NCI-H2081 (cell line): ENCODE measurements around the gene KLRC2.
"Not testable (repeated sequence)": the region's sequence is repeated elsewhere in the genome, so short reads cannot be mapped to it uniquely, and the experiment has no call there.

Experiments used
- DNase-seq, 2 experiments: peaks; one replicate each; lab custom pipeline; 2025; lab: John Stamatoyannopoulos, UW

KLRC2 gene

DNA sequence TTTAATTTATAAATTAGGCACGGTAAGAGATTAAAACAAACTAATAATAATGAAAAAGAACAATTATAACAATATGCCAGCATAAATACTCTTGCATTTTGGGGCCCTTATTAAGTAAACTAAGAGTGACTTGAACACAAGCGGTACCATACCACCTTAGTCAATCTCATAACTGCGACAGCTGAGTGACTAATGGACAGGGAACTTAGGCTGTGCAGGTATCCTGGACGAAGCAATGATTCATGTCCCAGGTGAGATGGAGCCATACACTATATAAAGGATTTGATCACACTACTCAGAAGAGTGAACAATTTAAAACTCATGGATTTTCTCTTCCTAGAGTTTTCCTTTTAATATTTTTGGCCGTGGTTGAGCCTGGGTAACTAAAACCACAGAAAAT, 30.5 kb downstream of the KLRC2 start:
- DNase-seq = no peak

DNA sequence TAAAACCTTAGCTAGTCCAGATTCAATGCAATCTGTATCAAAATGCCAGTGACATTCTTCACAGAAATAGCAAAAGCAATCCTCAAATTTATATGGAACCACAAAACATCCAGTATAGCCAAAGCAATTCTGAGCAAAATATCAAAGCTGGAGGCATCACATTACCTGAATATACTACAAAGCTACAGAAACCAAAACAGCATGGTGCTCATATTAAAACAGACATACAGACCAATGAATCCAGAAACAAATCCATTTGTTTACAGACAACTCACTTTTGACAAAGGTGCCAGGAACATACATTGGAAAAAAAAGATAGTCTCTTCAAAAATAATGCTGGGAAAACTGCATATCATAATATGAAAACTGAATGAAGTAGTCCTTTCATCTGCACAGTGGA, 31.0 kb downstream of the KLRC2 start:
- DNase-seq = no peak

DNA sequence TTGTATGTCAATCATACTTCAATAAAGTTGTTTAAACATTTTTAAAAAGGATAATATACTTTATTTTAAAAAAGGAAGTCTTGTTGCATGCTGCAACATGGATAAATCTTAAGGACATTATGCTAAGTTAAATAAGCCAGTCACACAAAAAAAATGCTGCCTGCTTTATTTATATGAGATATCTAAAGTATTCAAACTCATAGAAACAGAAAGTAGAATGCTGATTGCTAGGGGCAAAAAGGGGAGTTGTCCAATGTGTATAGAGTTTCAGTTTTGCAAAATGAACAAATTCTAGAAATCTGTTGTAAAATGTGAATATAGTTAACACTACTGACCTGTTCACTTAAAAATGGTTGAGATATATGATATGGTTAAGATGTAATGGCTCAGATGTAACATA, 35.0 kb downstream of the KLRC2 start:
- no peak for DNase-seq

DNA sequence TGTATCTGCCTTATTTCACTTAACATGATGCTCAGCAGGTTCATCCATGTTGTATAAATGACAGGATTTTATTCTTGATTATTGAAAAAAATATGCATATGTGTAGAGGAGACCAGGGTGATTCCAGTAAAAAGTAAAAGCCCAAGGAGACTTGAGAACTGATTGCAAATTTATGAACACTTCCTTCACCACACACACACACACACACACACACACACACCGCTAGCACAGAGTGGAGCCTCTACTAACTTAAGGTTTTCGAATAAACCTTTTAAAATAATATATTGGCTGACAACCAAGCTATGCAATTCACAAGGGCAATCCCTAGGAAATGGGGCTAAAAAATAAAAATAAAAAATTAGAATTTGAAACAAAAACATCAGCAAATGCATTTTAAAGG, 37.6 kb downstream of the KLRC2 start:
- DNase-seq = no peak

DNA sequence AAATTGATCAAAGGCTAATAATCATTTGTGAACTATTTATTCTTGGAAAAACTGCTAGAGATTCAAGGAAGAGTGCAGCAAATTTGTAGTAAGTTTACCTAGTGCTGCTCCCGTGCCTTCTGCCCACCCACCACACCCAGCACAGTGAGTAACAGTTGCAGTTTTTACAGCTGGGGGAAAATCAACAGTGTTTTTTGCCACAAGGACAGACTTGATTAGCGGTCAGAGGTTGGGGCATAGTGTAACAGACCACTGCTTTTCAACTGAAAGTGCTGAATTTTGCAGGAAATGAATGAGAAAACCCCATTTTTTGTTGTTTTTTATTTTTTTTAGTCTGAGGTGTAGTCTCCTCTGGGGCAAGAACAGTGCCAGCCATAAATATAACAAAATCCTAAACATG, 38.5 kb downstream of the KLRC2 start:
- no peak for DNase-seq

DNA sequence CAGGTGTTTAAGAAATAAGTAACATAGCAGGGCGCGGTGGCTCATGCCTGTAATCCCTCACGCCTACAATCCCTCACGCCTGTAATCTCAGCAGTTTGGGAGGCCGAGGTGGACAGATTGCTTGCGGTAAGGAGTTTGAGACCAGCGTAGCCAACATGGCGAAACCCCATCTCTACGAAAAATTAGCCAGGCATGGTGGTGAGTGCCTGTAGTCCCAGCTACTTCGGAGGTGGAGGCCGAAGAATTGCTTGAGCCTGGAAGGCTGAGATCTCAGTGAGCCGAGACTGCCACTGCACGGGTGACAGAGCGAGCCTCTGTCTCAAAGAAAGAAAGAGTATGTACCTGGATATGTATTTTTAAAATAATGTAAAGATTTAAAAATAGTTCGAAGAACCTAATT, 39.6 kb downstream of the KLRC2 start:
- DNase-seq = not testable (repeated sequence)

DNA sequence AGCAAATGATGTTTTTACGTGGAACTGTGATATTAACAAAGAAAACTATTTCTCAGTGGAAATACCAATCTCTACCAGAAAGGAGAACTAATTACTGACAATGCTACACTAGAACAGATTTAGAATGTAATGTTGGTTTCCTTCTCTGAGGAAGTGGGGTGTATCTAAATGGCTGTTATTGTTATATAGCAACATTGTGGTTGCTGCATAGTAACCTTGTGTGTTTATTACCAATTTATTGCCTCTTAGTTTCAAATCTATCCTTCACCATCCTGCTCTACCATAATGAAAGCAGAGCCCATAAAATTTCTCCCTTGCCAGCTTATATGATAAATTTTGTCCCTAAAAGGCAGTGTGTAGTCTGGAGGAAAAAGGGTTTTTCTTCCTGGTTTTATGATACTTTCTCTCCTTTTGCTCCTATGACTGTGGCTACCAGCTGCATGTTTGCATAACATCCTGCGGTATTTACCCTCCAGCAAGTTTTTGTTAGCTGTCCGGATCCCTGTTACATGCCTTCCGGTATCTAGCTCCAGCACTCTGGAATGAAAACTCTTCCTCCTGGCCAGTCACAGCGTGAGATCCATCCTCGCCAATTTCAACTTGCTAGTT, 40.3 kb downstream of the KLRC2 start:
- DNase-seq = peak; percentile 76 to 84

DNA sequence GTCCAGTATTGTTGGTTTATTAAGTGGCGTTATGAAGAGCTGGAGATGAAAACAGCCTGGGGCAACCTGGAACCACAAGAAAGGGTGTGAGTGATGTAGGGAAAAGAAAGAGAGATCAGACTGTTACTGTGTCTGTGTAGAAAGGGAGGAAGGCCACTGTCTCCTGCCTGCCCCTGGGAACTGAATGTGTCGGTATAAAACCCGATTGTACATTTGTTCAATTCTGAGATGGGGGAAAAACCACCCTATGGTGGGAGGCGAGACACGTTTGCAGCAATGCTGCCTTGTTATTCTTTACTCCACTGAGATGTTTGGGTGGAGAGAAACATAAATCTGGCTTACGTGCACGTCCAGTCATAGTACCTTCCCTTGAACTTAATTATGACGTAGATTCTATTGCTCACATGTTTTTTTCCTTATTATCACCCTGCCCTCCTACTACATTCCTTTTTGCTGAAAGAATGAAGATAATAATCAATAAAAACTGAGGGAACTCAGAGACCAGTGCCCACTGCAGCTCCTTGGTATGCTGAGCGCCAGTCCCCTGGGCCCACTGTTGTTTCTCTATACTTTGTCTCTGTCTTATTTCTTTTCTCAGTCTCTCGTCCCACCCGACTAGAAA, 41.2 kb downstream of the KLRC2 start:
- DNase-seq = not testable (repeated sequence)

DNA sequence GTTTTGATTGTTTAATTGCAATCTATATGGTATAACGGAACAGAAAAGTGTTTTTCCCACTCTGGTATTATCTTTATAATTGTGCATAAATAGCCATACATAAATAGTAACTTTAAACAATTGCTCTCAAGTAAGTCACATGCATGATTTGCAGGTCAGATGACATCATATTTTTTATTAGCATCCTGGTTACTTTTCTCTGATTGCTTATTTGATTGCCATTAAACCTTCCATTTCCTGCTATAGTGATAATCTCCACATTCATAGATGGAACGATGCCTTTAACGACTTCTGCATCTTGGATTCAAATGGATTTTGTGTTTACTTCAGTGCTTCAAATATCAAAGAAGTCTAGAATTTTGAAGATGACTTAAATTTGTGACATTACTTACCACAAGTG, 42.5 kb downstream of the KLRC2 start:
- peak; percentile 5 to 26 for DNase-seq

DNA sequence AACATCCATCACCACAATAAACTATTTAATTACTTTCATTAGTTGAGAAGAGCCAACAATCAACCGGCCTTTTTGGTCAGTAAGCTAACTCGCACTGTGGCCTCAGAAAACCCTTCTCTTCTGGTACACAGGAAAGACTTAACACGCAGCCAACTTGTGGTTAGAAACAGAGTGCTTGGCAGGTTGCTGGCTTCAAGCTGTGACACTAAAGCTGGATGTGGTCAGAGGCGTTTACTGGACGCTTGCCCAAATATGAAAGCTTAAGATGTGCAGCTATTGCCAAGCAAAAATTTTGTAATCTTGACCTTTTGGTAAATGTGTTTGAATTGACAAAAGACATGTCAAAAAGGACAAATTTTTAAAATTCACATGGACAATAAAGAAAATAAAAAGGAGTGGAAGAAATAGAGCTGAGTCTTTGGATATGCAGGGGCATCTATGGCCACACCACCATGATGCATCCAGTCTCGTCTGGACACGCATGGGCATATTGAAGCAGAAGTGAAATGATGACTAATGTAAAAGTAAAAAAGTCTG, 43.3 kb downstream of the KLRC2 start:
- DNase-seq = peak; percentile 56 to 88

DNA sequence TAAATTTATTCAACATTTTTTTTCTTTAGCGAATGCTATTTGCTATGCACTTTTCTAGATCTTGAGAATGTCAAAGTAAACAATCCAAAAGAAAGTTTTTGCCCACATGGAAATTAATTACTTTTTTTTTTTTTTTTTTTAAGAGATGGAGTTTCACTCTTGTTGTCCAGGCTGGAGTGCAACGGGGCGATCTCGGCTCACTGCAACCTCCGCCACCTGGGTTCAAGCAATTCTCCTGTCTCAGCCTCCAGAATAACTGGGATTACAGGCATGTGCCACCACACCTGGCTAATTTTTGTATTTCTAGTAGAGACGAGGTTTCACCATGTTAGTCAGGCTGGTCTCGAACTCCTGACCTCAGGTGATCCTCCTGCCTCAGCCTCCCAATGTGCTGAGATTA, 44.8 kb downstream of the KLRC2 start:
- not testable (repeated sequence) for DNase-seq

DNA sequence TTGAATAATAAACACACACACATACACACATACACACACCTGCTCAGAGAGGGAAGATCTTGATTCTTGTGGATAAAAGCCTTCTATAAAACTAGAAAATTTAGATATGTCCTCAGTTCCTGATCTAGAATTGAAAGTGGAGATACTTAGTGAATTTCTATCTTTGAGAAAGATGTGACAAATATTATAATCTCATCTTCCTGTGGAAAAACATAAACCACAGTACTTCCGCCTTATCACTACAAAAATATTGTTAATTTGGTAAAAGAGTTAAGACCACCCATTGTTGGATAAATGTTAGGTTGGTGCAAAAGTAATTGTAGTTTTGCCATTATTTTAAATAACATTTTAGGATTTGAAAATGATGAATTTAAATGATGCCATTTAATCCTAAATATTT, 45.9 kb downstream of the KLRC2 start, which contains the start of gene KLRK1:
Gene KLRK1, minus strand, starts transcription at position 138 of the 400 bp plus-strand sequence. CDS start 1,231 bp downstream, outside the sequence.
- no peak for DNase-seq

DNA sequence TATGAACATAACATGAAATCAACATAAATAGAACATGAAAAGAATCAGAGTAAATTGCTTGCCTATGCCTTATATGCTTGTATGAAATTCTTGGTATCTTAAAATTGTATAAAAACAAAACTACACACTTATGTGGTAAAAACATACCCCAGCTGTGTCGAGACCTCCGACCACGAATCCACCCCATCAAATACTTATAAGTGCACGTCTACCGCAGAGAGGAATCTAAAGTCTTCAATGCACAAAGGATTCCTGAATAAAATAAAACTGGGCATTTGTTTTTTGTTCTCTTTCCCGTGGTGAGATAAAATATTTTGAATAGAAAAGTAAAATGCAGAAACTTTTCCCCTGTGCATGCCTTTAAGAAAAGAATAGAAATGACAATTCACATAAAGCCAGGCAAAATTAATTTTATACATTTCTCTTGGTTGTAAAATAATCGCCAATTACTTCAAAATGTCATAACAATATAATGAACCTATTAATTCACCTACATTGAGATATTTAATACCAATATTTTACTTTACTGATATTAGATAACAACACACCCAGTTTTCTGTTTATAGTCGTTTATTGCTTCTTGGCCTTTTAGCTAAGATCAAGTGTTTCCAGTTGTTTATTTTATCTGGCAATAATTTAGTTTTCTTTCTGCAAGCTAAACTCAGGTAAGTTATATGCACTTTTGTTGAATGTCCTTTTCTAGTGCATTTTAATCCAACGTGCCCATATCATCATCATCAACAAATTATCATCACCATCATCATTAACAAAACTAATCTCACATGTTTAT, 47.0 kb downstream of the KLRC2 start:
- DNase-seq = no peak

DNA sequence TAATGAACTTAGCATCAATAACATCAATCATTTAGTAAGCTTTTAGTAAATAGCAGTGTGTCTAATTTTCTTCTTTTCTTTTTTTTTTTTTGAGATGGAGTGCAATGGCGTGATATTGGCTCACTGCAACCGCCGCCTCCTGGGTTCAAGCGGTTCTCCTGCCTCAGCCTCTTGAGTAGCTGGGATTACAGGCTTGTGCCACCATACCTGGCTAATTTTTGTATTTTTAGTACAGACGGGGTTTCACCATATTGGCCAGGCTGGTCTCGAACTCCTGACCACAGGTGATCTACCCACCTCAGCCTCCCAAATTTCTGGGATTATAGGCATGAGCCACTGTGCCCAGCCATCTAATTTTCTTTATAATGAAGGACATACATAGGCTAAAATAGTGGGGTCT, 48.3 kb downstream of the KLRC2 start:
- DNase-seq = not testable (repeated sequence)

DNA sequence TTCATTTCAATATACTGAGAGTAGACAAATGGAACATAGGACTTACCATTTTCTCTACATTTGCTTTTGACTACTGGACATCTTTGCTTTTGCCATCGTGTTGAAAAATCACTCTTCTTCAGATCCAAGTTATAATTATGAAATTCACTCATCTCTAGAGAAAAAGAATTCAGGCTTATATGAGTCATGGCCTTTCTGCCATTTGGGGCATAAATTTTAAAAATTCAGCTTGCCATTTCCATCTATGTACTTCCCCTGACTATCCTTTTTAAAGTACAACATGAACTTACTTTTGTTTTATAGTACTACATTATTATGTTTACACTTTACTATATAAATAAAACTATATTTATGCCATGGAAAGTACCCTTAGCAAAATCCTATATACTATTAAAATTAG, 49.0 kb downstream of the KLRC2 start:
- DNase-seq = no peak

DNA sequence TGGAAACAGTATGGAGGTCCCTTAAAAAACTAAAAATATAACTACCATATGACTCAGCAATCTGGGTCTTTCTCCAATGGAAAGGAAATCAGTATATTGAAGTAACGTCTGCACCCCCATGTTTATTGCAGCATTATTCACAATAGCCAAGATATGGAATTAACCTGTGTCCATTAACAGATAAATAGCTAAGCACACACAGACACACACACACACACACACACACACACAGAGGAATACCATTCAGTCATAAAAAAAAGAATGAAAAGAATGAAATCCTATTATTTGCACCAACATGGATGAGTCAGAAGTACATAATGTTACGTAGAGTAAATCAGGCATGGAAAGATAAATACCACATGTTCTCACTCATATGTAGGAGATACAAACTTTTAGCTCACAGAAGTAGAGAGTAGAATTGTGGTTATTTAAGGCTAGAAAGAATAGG, 50.6 kb downstream of the KLRC2 start:
- no peak for DNase-seq

DNA sequence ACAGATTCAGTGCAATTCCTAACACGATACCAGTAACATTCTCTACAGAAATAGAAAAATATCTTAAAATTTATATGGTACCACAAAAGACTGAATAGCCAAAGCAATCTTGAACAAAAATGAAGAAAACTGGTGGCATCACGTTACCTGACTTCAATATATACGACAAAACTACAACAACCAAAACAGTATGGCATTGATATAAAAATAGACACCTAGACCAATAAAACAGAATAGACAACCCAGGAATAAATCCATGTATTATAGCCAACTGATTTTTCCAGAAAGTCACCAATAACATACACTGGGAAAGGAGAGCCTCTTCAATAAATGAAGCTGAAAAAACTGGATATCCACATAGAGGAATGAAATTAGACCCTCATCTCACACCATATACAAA, 51.6 kb downstream of the KLRC2 start:
- DNase-seq = no peak

DNA sequence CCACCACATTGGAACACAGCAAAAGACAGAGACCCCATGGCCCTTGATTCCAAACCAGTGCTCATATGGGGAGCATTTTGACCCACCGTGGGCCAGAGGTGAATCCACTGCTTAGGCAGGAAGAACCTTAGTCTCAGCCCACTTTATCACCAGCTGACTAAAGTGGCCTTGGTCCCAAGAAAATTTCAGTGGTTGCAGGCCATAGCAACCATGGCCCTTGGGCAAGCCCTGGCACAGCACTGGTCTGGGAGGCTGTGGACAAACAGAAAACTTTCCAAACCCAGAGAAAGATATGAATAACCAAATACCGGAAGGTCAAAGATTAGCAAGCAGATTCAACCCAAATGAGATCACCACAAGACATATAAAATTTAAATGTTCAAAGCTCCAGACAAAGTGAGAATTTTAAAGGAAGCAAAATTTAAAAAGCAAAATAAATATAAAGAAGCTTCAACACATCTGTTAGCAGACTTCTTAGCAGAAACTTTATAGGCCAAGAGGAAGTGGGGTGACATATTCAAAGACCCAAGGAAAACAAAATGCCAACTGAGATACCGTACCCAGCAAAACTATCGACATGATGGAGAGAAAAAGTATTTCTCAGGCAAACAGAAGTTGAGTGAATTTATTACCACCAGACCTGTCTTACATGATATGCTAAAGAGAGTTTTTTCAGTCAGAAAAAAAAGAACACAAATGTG, 53.7 kb downstream of the KLRC2 start:
- no peak for DNase-seq
